HG03135 (cell line): ENCODE results near the gene OR2B6.

Source experiments
- ATAC-seq: cut with Tn5 transposase; IDR thresholded peaks from one replicate; pipeline ENCODE4 v1.9.1; 2021; ENCODE audit warnings: mild to moderate bottlenecking, moderate library complexity; ENCODE audit not compliant: unreplicated experiment

Gene OR2B6

GRCh38 chr6:27994616-27995015, 37.6 kb downstream of the OR2B6 start:
- ATAC-seq = no peak

- no peak for ATAC-seq
Measured at GRCh38 chr6:28000351-28001045, 43.5 kb downstream of the OR2B6 start.

DNA sequence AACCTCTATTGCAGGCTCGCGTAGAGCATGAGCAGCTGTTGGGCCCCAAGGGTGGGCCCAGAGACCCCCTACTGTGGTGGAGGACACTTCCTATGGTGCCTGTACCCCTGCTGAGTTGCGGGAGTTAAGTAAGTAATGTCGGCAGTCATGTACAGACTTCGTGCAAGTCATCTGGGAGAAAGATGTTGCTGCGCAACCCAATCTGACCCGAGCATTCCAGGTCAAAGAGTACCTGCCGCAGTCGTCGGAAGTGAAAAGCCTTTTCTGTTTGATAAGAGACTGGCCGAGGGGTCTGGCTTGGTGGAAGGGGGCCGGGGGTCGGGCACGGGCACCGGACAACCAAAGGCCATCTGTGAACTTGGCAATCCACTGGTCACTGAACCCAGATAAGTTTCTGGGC, 44.3 kb downstream of the OR2B6 start:
- no peak for ATAC-seq

- ATAC-seq = no peak
Measured at GRCh38 chr6:28001751-28002150, 44.7 kb downstream of the OR2B6 start.

GRCh38 chr6:28002161-28002560, 45.1 kb downstream of the OR2B6 start:
- ATAC-seq = no peak

DNA sequence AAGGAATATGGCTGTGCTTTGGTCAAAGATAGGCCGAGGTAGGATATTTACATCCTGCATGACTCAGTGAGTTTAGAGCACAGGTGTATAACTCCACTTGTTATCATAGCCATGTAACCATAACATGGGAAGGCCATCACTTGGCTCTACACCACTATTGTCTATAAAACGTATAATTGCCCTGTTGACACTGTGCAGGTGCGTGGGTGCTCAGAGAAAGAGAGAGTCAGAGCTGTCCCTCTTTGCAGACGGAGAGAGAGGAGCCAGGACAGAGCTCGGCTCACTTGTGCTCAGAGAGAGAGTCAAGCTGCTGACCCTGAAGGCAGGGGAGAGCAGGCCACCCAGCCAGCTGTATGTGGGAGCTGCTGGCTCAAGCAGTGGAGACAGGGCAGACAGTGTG, 46.0 kb downstream of the OR2B6 start:
- no peak for ATAC-seq

DNA sequence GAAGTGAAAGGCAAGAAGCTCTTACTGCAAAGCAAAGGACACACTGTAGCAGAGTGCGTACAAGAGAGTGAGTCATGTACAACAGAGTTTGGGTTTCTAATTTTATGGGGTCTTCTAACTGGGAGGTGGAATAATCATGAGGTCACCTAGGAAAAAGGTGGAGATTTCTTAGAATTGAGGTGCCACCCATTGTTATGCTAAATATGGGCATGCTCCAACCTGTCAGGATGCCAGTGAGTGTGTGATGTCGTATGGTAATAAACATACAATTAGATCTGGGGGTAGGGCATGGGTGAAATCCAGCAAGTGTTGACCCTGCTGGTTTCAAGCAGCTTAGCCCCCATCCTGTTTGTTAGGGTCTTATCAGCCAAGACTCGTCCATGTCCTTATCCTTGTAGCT, 46.6 kb downstream of the OR2B6 start:
- ATAC-seq = no peak

GRCh38 chr6:28004350-28005151, 47.5 kb downstream of the OR2B6 start:
- no peak for ATAC-seq

DNA sequence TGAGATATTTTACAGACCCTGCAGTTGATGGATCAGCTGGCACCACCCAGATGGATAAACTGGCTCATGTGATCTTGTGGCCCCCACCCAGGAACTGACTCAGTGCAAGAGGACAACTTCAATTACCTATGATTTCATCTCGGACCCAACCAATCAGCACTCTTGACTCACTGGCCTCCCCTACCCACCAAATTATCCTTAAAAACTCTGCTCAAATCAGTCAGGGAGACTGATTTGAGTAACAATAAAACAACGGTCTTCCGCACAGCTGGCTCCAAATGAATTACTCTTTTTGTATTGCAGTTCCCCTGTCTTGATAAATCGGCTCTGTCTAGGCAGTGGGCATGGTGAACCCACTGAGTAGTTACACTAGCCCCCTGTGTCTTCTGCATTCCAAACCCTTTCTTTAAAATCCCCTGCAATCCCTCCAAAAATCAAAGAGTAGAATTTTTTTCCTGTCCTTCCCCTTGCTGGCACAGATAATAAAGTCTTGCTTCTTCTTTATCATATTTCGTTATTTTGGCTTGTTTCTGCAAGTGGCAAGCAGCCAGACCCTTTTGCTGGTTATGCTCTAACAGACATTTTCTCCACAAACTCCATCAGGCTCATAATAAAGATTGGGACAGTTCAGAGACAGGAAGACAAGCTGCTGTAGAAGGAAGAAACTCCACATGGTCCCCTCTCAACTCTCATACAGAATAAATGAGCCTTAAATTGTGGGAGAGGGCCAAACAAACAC, 48.3 kb downstream of the OR2B6 start:
- no peak for ATAC-seq

- no peak for ATAC-seq
Measured at GRCh38 chr6:28005975-28006374, 48.9 kb downstream of the OR2B6 start.
